K562 (cell line): ENCODE results near the gene MPDZ. TPM values are rescaled to one million over a fixed set of nuclear protein-coding genes. Genes with fewer than 3 reads are reported as not detected.

Experiments
- ATAC-seq: fragments of 200-7000 bp; cut with Tn5 transposase; 3 replicates; pipeline ENCODE4 v1.9.1; 2020; ENCODE audit warnings: moderate library complexity
- BruUV-seq: library from RNA; stranded (reverse); fragments of 400-500 nt; replicated peaks from 2 replicates; lab custom pipeline; 2021; lab: Mats Ljungman, UMichigan
- CTCF ChIA-PET: fragments of 300-600 bp; formaldehyde crosslinking; extraction: SDS; loops from one replicate; lab custom pipeline; 2021; ENCODE audit warnings: low intra/inter-chr PET ratio; lab: Yijun Ruan, JAX
- POLR2A ChIA-PET: fragments of 300-600, 350-650 bp; sonication (Branson Sonifier 250); formaldehyde crosslinking; extraction: SDS; loops from one replicate; lab custom pipeline; 2021; ENCODE audit warnings: antibody characterized with exemption, inconsistent platforms; lab: Yijun Ruan, JAX
- DNase-seq, 4 experiments: peaks; one replicate each; pipeline versions ENCODE4 v3.0.0 to v3.0.0-alpha.2; 2011 to 2018; ENCODE audit warnings: low spot score in 3 of 4, mixed read lengths in 3 of 4; ENCODE audit errors: extremely low read depth in 1 of 4
- FAIRE-seq: peaks from 2 replicates; lab custom pipeline; 2011; peaks lifted over from hg19 to GRCh38; lab: Jason Lieb, UNC
- H2AFZ ChIP-seq: 2 replicates; pipeline ENCODE4 v1.6.0; 2011; ENCODE audit warnings: low read depth, low read length, control low read depth, inconsistent platforms
- H3K27ac ChIP-seq: fragments of 200-600 bp; 3 replicates; pipeline ENCODE4 v1.8.0; 2011; ENCODE audit warnings: low read depth, mild to moderate bottlenecking, control low read depth, inconsistent platforms, low read length, moderate library complexity, mixed read lengths; ENCODE audit errors: extremely low read depth
- H3K27me3 ChIP-seq, 2 experiments: fragments of 300-600 bp in 1 of 2; 2 replicates in 1 of 2; 3 replicates in 1 of 2; pipeline versions ENCODE4 v1.6.0 to v1.8.0; 2011; ENCODE audit warnings: inconsistent platforms in 2 of 2, low read length in 2 of 2, mild to moderate bottlenecking in 1 of 2, mixed read lengths in 1 of 2, moderate library complexity in 1 of 2; ENCODE audit not compliant: control insufficient read depth in 2 of 2, insufficient read depth in 2 of 2
- H3K36me3 ChIP-seq: fragments of 300-600 bp; 3 replicates; pipeline ENCODE4 v1.8.0; 2011; ENCODE audit warnings: mild to moderate bottlenecking, low read length, inconsistent platforms; ENCODE audit not compliant: control insufficient read depth, insufficient read depth
- H3K4me1 ChIP-seq, 2 experiments: fragments of 200-600 bp in 1 of 2; replicated peaks in 1 of 2; 2 replicates in 1 of 2; 3 replicates in 1 of 2; pipeline versions ENCODE4 v1.5.1 to v1.8.0; 2011; ENCODE audit warnings: inconsistent platforms in 2 of 2, low read length in 2 of 2, mild to moderate bottlenecking in 1 of 2, mixed read lengths in 1 of 2, moderate library complexity in 1 of 2; ENCODE audit not compliant: control insufficient read depth in 2 of 2, insufficient read depth in 2 of 2
- H3K4me2 ChIP-seq: 2 replicates; pipeline ENCODE4 v1.6.1; 2011; ENCODE audit warnings: low read length, control low read depth, inconsistent platforms, mixed read lengths; ENCODE audit not compliant: insufficient read depth
- H3K4me3 ChIP-seq: fragments of 200-600 bp; sonication (generic), shearing (Covaris generic); 2 replicates; pipeline ENCODE4 v1.5.1; 2016; ENCODE audit warnings: control low read depth, inconsistent platforms
- H3K79me2 ChIP-seq: fragments of 200-600 bp; 3 replicates; pipeline ENCODE4 v1.8.0; 2011; ENCODE audit warnings: low read length, inconsistent platforms; ENCODE audit not compliant: control insufficient read depth, insufficient read depth
- H3K9ac ChIP-seq, 2 experiments: 2 replicates each; pipeline versions ENCODE4 v1.6.0 to v1.6.1; 2011; ENCODE audit warnings: low read depth in 2 of 2, low read length in 2 of 2, control low read depth in 1 of 2, inconsistent platforms in 1 of 2, mild to moderate bottlenecking in 1 of 2, mixed read lengths in 1 of 2; ENCODE audit not compliant: insufficient read depth in 1 of 2
- H3K9me1 ChIP-seq: one replicate; pipeline ENCODE4 v1.6.0; 2011; ENCODE audit warnings: inconsistent platforms, mild to moderate bottlenecking, low read length, moderate library complexity; ENCODE audit not compliant: control insufficient read depth, insufficient read depth
- H3K9me3 ChIP-seq: replicated peaks from 2 replicates; pipeline ENCODE4 v1.5.1; 2011; ENCODE audit warnings: low read depth, low read length, inconsistent platforms; ENCODE audit not compliant: control insufficient read depth, insufficient read depth
- H4K20me1 ChIP-seq: replicated peaks from 2 replicates; pipeline ENCODE4 v1.6.1; 2011; ENCODE audit warnings: low read length, inconsistent platforms, mixed read lengths; ENCODE audit not compliant: control insufficient read depth, insufficient read depth
- ADNP ChIP-seq: fragments of 200-800 bp; sonication (Bioruptor generic); IDR thresholded peaks from 2 replicates; pipeline ENCODE4 v1.6.1; 2016; ENCODE audit warnings: missing genetic modification characterization, missing compliant biosample characterization
- ARNT ChIP-seq, 2 experiments: fragments of 450-650 bp; IDR thresholded peaks; 2 replicates each; pipeline ENCODE4 v1.6.1; 2016; ENCODE audit warnings: mild to moderate bottlenecking in 1 of 2
- CREBBP ChIP-seq: IDR thresholded peaks from one replicate; pipeline ENCODE4 v1.6.1; 2012; ENCODE audit warnings: low read depth, mild to moderate bottlenecking, control low read depth, inconsistent platforms, low read length
- DIDO1 ChIP-seq: fragments of 450-650 bp; IDR thresholded peaks from 2 replicates; pipeline ENCODE4 v1.6.1; 2016; ENCODE audit warnings: low read depth, missing biosample characterization, missing genetic modification characterization
- ETS1 ChIP-seq: conservative IDR thresholded peaks from 2 replicates; pipeline ENCODE4 v1.6.1; 2011; ENCODE audit warnings: low read depth, mild to moderate bottlenecking, low read length; ENCODE audit not compliant: control insufficient read depth
- GTF2F1 ChIP-seq: IDR thresholded peaks from 2 replicates; pipeline ENCODE4 v1.6.1; 2011; ENCODE audit warnings: low read depth, low read length, improper control_type of control experiment
- ILF3 ChIP-seq: fragments of 450-650 bp; IDR thresholded peaks from 2 replicates; pipeline ENCODE4 v1.6.1; 2018; ENCODE audit warnings: antibody characterized with exemption, mild to moderate bottlenecking, moderate library complexity, borderline replicate concordance
- RBM15 ChIP-seq: fragments of 200-400 bp; formaldehyde crosslinking; IDR thresholded peaks from 2 replicates; pipeline ENCODE4 v1.6.1; 2018; ENCODE audit warnings: mild to moderate bottlenecking, low read length, moderate library complexity; ENCODE audit not compliant: insufficient read depth
- TEAD2 ChIP-seq: fragments of 450-650 bp; IDR thresholded peaks from 2 replicates; pipeline ENCODE4 v1.6.1; 2016; ENCODE audit warnings: missing genetic modification characterization, control low read depth, missing compliant biosample characterization
- THRAP3 ChIP-seq: fragments of 450-650 bp; IDR thresholded peaks from 2 replicates; pipeline ENCODE4 v1.6.1; 2016; ENCODE audit warnings: mild to moderate bottlenecking, inconsistent platforms, borderline replicate concordance
- TRIM25 ChIP-seq: fragments of 450-650 bp; IDR thresholded peaks from 2 replicates; pipeline ENCODE4 v1.7.0; 2016; ENCODE audit warnings: borderline replicate concordance
- ZNF134 ChIP-seq: fragments of 250-450 bp; sonication (Bioruptor Pico); conservative IDR thresholded peaks from 2 replicates; pipeline ENCODE4 v1.4.0; 2020
- ZNF224 ChIP-seq: sonication (generic); formaldehyde crosslinking; IDR thresholded peaks from 2 replicates; pipeline ENCODE4 v1.8.0; 2022; ENCODE audit warnings: mild to moderate bottlenecking, missing genetic modification reagents
- WGBS: fragments of 100-300 bp; shearing (Covaris generic); methylation state at CpG from one replicate; pipeline ENCODE4 v1.1.6; 2016; ENCODE audit warnings: low coverage, mixed read lengths; ENCODE audit not compliant: insufficient coverage; ENCODE audit errors: missing lambda C conversion rate; 5-methylcytosine and 5-hydroxymethylcytosine counted together
- in situ Hi-C: fragments of 300-500 bp; cut with MboI; formaldehyde crosslinking; loops from 4 replicates; pipeline ENCODE4 v1.15.0; 2018; ENCODE audit warnings: inconsistent platforms, mixed read lengths
- intact Hi-C: fragments of 100-400 bp; cut with micrococcal nuclease; formaldehyde crosslinking; loops from 2 replicates; pipeline ENCODE4 v1.14.2; 2022
- polyA plus RNA-seq, 8 experiments: library from polyadenylated mRNA; depleted of rRNA in 4 of 8; stranded (reverse) in 5 of 8; unstranded in 3 of 8; fragments of >200 nt; fragmentation: Nextera tagmentation in 2 of 8; fragmentation: Illumina TruSeq in 1 of 8; extraction: Ambion mirVana in 2 of 8; extraction: Trizol in 1 of 8; gene quantifications; 2 replicates each; pipeline versions ENCODE4 v1.2.1 to v1.2.3, GENCODE V29; 2011 to 2014; ENCODE audit warnings: inconsistent platforms in 1 of 8, missing spikeins in 1 of 8
- total RNA-seq, 7 experiments: library from RNA; depleted of rRNA in 6 of 7; stranded (reverse); fragments of >200 nt in 6 of 7; fragmentation: Illumina TruSeq in 2 of 7; extraction: Trizol in 2 of 7; gene quantifications; 2 replicates each; pipeline versions ENCODE4 v1.2.1 to v1.2.3, GENCODE V29; 2011 to 2021; ENCODE audit warnings: low replicate concordance in 1 of 7
- TF ChIP-seq, protein P1 (sequence below): fragments of 250-450 bp; sonication (Bioruptor Pico); IDR thresholded peaks from 2 replicates; pipeline ENCODE4 v1.5.0; 2020; ENCODE audit warnings: mild to moderate bottlenecking

The MPDZ gene
- total and polyA plus RNA-seq, 9 of the 15 experiments (the other 6 are each of a cell fraction or from before 2014, with no cell fraction given) = 3.9 to 13.2 (median 5.7) TPM

GRCh38 chr9:13070612-13071595, 208.6 kb downstream of the MPDZ start:
- POLR2A ChIA-PET = no interaction called here
- CTCF ChIA-PET = no interaction called here
- no peaks in the 10 kb centered on the region for H3K9me1 ChIP-seq
- no peaks in the 10 kb centered on the region for H3K27me3 ChIP-seq
- no peaks in the 10 kb centered on the region for H3K79me2 ChIP-seq
- H3K4me2 ChIP-seq = no peak overlapping the region
- no peak overlapping the region for H2AFZ ChIP-seq
- no peak for DNase-seq
- H4K20me1 ChIP-seq = no peaks in the 10 kb centered on the region
- no peak for ATAC-seq
- WGBS = 1% methylated on average over 9 of the region's 12 CpGs
- H3K27ac ChIP-seq = no peak overlapping the region
- no peak for FAIRE-seq
- in situ Hi-C loops (no loop called here), intact Hi-C loops (no loop called here)
- no peaks in the 10 kb centered on the region for H3K36me3 ChIP-seq
- H3K9ac ChIP-seq = no peak overlapping the region
- H3K9me3 ChIP-seq = no peaks in the 10 kb centered on the region
- no peak overlapping the region for H3K4me3 ChIP-seq
- no peaks in the 10 kb centered on the region for H3K4me1 ChIP-seq
- BruUV-seq = no TSS peak
- no peak for TF ChIP-seq THRAP3
- TF ChIP-seq ADNP (tag) = no peak
- no peak for TF ChIP-seq RBM15
- no peak for TF ChIP-seq ARNT (IDR thresholded peaks at IDR 0.05)
- TF ChIP-seq CREBBP = no peak
- no peak for TF ChIP-seq ZNF224
- TF ChIP-seq ETS1 = no peak
- TF ChIP-seq GTF2F1 = no peak
- TF ChIP-seq DIDO1 (tag) = no peak
- TF ChIP-seq, protein P1, sequence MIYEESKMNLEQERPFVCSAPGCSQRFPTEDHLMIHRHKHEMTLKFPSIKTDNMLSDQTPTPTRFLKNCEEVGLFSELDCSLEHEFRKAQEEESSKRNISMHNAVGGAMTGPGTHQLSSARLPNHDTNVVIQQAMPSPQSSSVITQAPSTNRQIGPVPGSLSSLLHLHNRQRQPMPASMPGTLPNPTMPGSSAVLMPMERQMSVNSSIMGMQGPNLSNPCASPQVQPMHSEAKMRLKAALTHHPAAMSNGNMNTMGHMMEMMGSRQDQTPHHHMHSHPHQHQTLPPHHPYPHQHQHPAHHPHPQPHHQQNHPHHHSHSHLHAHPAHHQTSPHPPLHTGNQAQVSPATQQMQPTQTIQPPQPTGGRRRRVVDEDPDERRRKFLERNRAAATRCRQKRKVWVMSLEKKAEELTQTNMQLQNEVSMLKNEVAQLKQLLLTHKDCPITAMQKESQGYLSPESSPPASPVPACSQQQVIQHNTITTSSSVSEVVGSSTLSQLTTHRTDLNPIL (CRISPR knock-in tag) = no peak
- TF ChIP-seq ZNF134 (CRISPR knock-in tag) = no peak
- no peak for TF ChIP-seq TEAD2 (tag)
- no peak for TF ChIP-seq ILF3
- TF ChIP-seq TRIM25 = no peak
